SK-N-SH treated with all-trans-retinoic acid at 6 μM for 48 hours (cell line): ENCODE data around the gene RALGAPA1.

Source experiments
- ESRRG ChIP-seq: fragments of 250-450 bp; sonication (Bioruptor Pico); IDR thresholded peaks from 2 replicates; pipeline ENCODE4 v1.6.1; 2021; ENCODE audit warnings: mild to moderate bottlenecking
- GLIS3 ChIP-seq: fragments of 250-450 bp; sonication (Bioruptor Pico); IDR thresholded peaks from 2 replicates; pipeline ENCODE4 v1.5.0; 2020; ENCODE audit warnings: mild to moderate bottlenecking, moderate library complexity
- ISL1 ChIP-seq: fragments of 250-450 bp; sonication (Bioruptor Pico); IDR thresholded peaks from 2 replicates; pipeline ENCODE4 v2.1.2; 2022; ENCODE audit warnings: mild to moderate bottlenecking, moderate library complexity
- PATZ1 ChIP-seq: fragments of 250-450 bp; sonication (Bioruptor Pico); IDR thresholded peaks from 2 replicates; pipeline ENCODE4 v1.8.0; 2020; ENCODE audit warnings: mild to moderate bottlenecking, moderate library complexity, borderline replicate concordance
- RARB ChIP-seq: fragments of 250-450 bp; sonication (Bioruptor Pico); IDR thresholded peaks from 2 replicates; pipeline ENCODE4 v1.8.0; 2021; ENCODE audit warnings: mild to moderate bottlenecking, moderate library complexity
- ZFP3 ChIP-seq: fragments of 250-450 bp; sonication (Bioruptor Pico); IDR thresholded peaks from 2 replicates; pipeline ENCODE4 v1.5.0; 2020; ENCODE audit warnings: mild to moderate bottlenecking, moderate library complexity
- ZFP30 ChIP-seq: fragments of 450-650 bp; formaldehyde crosslinking; IDR thresholded peaks from 2 replicates; pipeline ENCODE4 v1.5.0; 2022; ENCODE audit warnings: mild to moderate bottlenecking, moderate library complexity
- ZNF565 ChIP-seq: fragments of 450-650 bp; formaldehyde crosslinking; conservative IDR thresholded peaks from 2 replicates; pipeline ENCODE4 v1.5.0; 2020; ENCODE audit warnings: low read depth, mild to moderate bottlenecking, moderate library complexity

- TF ChIP-seq ZFP30: no peak
- TF ChIP-seq RARB (CRISPR knock-in tag): no peak
- no peak for TF ChIP-seq PATZ1 (CRISPR knock-in tag)
- TF ChIP-seq GLIS3: no peak
- no peak for TF ChIP-seq ESRRG (CRISPR knock-in tag)
- no peak for TF ChIP-seq ZNF565 (CRISPR knock-in tag)
- no peak for TF ChIP-seq ISL1
- TF ChIP-seq ZFP3 (CRISPR knock-in tag): no peak
Observed at GRCh38 chr14:35643513-35643912, 165.6 kb downstream of the RALGAPA1 start.
